Esophagus muscularis mucosa (tissue), 3 donors: Measurements from ENCODE around the gene ADGRV1.

Experiments used
- CTCF ChIP-seq, 3 experiments: fragments of 200-600 bp in 2 of 3; fragments of 450-650 bp in 1 of 3; sonication (generic) in 2 of 3; IDR thresholded peaks; one replicate each; pipeline ENCODE4 v1.5.1; 2017 to 2019; ENCODE audit warnings: antibody characterized with exemption in 3 of 3, mild to moderate bottlenecking in 2 of 3, moderate library complexity in 1 of 3
- POLR2A ChIP-seq: fragments of 450-650 bp; IDR thresholded peaks from one replicate; pipeline ENCODE4 v1.6.1; 2017; ENCODE audit warnings: antibody characterized with exemption, moderate library complexity, mild to moderate bottlenecking, low read depth
- POLR2AphosphoS5 ChIP-seq, 2 donors: sonication (generic); formaldehyde crosslinking; IDR thresholded peaks; one replicate each; pipeline ENCODE4 v1.6.1; 2017; ENCODE audit warnings: antibody characterized with exemption in 2 of 2

GRCh38 chr5:90882448-90882847 lies 323.9 kb downstream of the ADGRV1 start:
- TF ChIP-seq CTCF (IDR thresholded peaks at IDR 0.05) (no peak), POLR2A (no peak), POLR2AphosphoS5 (IDR thresholded peaks at IDR 0.05) (no peak)
